Measurements from ENCODE around the gene ACAD11.

The ACAD11 gene

DNA sequence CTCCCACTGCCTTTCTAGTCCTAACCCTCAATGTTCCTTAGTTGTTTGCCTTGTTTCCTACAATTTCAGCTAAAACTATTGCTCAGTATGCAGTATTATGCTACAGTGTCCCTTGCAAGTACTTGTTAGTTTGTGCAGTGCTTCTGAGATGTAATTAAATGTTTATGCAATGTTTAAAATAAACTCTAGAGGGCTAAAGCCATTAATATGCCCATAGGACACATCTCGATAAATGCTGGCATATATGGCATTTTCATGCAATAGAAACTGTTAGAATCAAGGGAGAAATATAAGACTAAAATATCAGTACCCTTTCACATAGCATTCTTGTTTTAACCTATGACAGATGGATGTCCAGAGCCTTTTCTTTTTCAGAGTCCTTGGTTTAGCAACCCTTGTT lies 122.3 kb downstream of the ACAD11 start:
- no peak overlapping the region for H3K4me3 ChIP-seq (ENCODE audit: low read depth, low read length)
- DNase-seq (ENCODE audit: low read depth) = no peak
- TF ChIP-seq, protein P1, sequence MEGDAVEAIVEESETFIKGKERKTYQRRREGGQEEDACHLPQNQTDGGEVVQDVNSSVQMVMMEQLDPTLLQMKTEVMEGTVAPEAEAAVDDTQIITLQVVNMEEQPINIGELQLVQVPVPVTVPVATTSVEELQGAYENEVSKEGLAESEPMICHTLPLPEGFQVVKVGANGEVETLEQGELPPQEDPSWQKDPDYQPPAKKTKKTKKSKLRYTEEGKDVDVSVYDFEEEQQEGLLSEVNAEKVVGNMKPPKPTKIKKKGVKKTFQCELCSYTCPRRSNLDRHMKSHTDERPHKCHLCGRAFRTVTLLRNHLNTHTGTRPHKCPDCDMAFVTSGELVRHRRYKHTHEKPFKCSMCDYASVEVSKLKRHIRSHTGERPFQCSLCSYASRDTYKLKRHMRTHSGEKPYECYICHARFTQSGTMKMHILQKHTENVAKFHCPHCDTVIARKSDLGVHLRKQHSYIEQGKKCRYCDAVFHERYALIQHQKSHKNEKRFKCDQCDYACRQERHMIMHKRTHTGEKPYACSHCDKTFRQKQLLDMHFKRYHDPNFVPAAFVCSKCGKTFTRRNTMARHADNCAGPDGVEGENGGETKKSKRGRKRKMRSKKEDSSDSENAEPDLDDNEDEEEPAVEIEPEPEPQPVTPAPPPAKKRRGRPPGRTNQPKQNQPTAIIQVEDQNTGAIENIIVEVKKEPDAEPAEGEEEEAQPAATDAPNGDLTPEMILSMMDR (IDR thresholded peaks at IDR 0.05; ENCODE audit: control insufficient read depth, extremely low read depth, insufficient read depth) = no peak; the same call in 1 of the 2 replicates

GRCh38 chr3:132536442-132537153 lies 123.0 kb downstream of the ACAD11 start:
- no peak overlapping the region for H3K4me3 ChIP-seq (ENCODE audit: low read depth, low read length)
- TF ChIP-seq, protein P1 (IDR thresholded peaks at IDR 0.05; ENCODE audit: control insufficient read depth, extremely low read depth, insufficient read depth) = no peak
- no peak for DNase-seq (ENCODE audit: low read depth)

GRCh38 chr3:132535575-132536441 lies 123.8 kb downstream of the ACAD11 start:
- DNase-seq (ENCODE audit: low read depth) = peak; percentile 46
- H3K4me3 ChIP-seq (ENCODE audit: low read depth, low read length) = no peak overlapping the region
- TF ChIP-seq, protein P1 (IDR thresholded peaks at IDR 0.05; ENCODE audit: control insufficient read depth, extremely low read depth, insufficient read depth) = peak; percentile 63

DNA sequence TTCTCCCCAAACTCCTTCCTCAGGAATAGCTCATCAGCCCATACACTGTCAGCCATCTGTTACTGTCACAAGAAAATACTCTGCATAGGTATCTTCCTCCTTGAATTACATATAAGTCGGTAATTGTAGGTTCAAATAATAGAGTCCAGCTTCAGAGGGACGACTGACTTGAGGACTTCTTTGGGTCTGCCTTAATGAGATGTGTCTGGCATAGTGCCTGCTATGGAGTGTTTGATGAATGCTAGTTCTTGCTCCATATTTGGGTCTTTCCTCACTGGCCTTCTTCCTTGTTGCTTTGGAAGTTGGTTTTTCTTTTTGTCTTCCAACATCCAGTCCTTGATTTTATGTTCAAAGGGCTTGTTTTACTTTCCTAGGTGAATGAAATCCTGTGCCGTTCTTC lies 129.0 kb downstream of the ACAD11 start:
- TF ChIP-seq, protein P1 (IDR thresholded peaks at IDR 0.05; ENCODE audit: control insufficient read depth, extremely low read depth, insufficient read depth) = no peak
- DNase-seq (ENCODE audit: low read depth) = no peak

GRCh38 chr3:132522353-132522752 lies 137.3 kb downstream of the ACAD11 start:
- TF ChIP-seq, protein P1 (IDR thresholded peaks at IDR 0.05; ENCODE audit: control insufficient read depth, extremely low read depth, insufficient read depth) = no peak
- no peak overlapping the region for H3K4me3 ChIP-seq (ENCODE audit: low read depth, low read length)
- DNase-seq (ENCODE audit: low read depth) = no peak

More for the DNA sequence above, 129.0 kb downstream of the ACAD11 start:
- H3K4me3 ChIP-seq (ENCODE audit: low read depth, low read length) = no peak overlapping the region

DNA sequence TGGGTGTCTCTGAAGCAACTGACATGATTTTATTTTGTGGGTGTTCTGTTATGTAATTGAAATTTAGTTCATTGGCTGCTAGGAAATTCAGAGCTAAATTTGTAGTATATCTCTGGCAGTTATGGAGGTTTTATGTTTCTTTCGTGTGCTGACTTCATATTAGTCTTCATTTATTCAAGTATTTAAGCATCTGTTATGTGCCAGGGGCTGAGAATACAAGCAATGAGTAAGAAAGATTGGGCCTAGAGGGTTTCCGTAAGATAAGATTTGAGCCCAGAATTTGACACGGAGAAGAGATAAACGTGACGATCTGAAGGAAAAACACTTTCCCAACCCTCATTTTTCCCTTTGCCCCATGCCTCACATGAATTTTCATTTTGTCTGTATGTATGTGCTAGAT lies 137.7 kb downstream of the ACAD11 start:
- TF ChIP-seq, protein P1 (IDR thresholded peaks at IDR 0.05; ENCODE audit: control insufficient read depth, extremely low read depth, insufficient read depth) = no peak
- H3K4me3 ChIP-seq (ENCODE audit: low read depth, low read length) = no peak overlapping the region
- no peak for DNase-seq (ENCODE audit: low read depth)
